ENCODE data around the gene TTBK2. TPM values are rescaled to one million over a fixed set of nuclear protein-coding genes. Genes with fewer than 3 reads are reported as not detected.

Gene TTBK2
- total RNA-seq, 2 experiments from 2014 or later, result 17.5 to 20.1 TPM

DNA sequence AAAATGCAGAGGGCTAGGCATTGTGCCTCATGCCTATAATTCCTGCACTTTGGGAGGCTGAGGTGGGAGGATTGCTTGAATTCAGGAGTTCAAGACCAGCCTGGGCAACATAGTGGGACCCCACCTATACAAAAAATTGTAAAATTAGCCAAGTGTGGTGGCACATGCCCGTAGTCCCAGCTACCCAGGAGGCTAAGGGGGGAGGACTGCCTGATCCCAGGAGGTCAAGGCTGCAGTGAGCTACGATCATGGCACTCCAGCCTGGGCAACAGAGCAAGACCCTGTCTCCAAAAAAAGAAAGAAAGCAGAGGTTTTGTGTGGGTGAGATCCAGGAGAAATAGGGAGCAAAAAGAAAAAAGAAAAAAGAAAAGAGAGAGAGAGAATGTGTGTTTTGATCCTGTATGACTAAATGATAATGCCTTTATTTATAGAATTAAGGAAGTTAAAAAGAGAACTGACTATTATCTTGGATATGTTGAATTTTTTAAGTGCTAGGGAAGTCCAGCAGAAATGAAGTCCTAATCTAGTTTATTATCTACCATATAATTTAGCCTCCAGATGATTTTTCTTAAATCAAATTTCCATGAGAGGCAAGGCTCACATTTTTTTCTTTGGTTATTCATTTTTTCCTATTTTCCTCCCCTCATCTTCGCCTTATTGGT is 4.8 kb downstream of the TTBK2 start:
- Mint-ChIP-seq H3K4me1 (ENCODE audit: low read depth) (peaks cover 50% of the 10 kb centered on the region), H3K27ac (no peak overlapping the region), H3K27me3 (no peaks in the 10 kb centered on the region), H3K9me3 (no peaks in the 10 kb centered on the region), H3K36me3 (ENCODE audit: low read depth) (peaks cover 10% of the 10 kb centered on the region), H3K4me3 (no peak overlapping the region)
- ATAC-seq (ENCODE audit: poor library complexity) (no peak), DNase-seq (no peak)
- no peak overlapping the region for H3K27ac ChIP-seq (ENCODE audit: low read depth in 1 of 2, low read length in 2 of 2)
- POLR2A ChIA-PET, result no interaction called here
- CTCF ChIA-PET, result no interaction called here
- no peaks in the 10 kb centered on the region for H3K9me3 ChIP-seq (ENCODE audit: control insufficient read depth in 1 of 2, insufficient read depth in 1 of 2, low read length in 2 of 2)
- no peak overlapping the region for H3K4me3 ChIP-seq (ENCODE audit: low read length)
- H3K36me3 ChIP-seq (ENCODE audit: insufficient read depth, low read length), result no peaks in the 10 kb centered on the region
- H3K4me1 ChIP-seq (ENCODE audit: insufficient read depth, low read length), result peaks cover 8% of the 10 kb centered on the region
- intact Hi-C loops (cut with DNase I, micrococcal nuclease), result loop anchor here in 1 of 2 experiments (5.0 kb wide), 2 partner anchors 343 to 418 kb away; partner anchors contain the start of gene SNAP23
- TF ChIP-seq, protein P1, sequence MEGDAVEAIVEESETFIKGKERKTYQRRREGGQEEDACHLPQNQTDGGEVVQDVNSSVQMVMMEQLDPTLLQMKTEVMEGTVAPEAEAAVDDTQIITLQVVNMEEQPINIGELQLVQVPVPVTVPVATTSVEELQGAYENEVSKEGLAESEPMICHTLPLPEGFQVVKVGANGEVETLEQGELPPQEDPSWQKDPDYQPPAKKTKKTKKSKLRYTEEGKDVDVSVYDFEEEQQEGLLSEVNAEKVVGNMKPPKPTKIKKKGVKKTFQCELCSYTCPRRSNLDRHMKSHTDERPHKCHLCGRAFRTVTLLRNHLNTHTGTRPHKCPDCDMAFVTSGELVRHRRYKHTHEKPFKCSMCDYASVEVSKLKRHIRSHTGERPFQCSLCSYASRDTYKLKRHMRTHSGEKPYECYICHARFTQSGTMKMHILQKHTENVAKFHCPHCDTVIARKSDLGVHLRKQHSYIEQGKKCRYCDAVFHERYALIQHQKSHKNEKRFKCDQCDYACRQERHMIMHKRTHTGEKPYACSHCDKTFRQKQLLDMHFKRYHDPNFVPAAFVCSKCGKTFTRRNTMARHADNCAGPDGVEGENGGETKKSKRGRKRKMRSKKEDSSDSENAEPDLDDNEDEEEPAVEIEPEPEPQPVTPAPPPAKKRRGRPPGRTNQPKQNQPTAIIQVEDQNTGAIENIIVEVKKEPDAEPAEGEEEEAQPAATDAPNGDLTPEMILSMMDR (IDR thresholded peaks at IDR 0.05), result no peak
- H3K27me3 ChIP-seq (ENCODE audit: control insufficient read depth in 1 of 2, insufficient read depth in 2 of 2, low read length in 2 of 2), result no peaks in the 10 kb centered on the region

DNA sequence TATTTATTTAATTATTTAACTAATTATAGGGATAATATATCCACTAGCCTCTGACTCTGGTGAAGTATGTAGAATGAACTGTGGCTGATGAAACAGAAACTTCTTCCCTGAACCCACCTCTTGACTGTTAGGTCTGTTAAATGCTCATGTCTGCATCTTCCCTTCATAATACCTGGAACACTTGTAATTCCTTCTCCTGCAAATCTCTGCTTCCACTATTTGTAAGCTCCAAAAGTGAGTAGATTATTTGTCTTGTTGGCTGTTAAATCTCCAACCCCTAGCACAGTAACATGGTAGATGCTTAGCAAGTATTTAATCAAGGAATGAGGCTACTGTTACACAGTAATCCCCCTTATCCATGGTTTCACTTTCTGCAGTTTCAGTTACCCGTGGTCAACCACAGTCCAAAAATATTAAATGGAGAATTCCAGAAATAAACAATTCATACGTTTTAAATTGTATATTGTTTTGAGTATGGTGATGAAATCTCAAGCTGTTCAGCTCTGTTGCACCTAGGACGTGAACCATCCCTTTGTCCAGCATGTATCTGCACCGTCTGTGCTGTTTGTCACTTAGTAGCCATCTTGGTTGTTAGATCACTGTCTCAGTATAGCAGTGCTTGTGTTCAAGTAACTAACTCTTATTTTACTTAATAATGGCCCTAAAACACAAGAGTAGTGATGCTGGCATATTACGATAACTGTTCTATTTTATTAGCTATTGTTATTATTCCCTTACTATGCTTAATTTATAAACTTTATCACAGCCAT is 5.7 kb downstream of the TTBK2 start:
- Mint-ChIP-seq H3K27me3 (no peaks in the 10 kb centered on the region), H3K27ac (no peak overlapping the region), H3K9me3 (no peaks in the 10 kb centered on the region), H3K4me1 (ENCODE audit: low read depth) (peaks cover 51% of the 10 kb centered on the region), H3K36me3 (ENCODE audit: low read depth) (peaks cover 5% of the 10 kb centered on the region), H3K4me3 (no peak overlapping the region)
- no peaks in the 10 kb centered on the region for H3K36me3 ChIP-seq (ENCODE audit: insufficient read depth, low read length)
- H3K4me3 ChIP-seq (ENCODE audit: low read length), result no peak overlapping the region
- H3K9me3 ChIP-seq (ENCODE audit: control insufficient read depth in 1 of 2, insufficient read depth in 1 of 2, low read length in 2 of 2), result no peaks in the 10 kb centered on the region
- ATAC-seq (ENCODE audit: poor library complexity), result no peak
- H3K27me3 ChIP-seq (ENCODE audit: control insufficient read depth in 1 of 2, insufficient read depth in 2 of 2, low read length in 2 of 2), result no peaks in the 10 kb centered on the region
- intact Hi-C loops (cut with DNase I, micrococcal nuclease), result loop anchor here in 1 of 2 experiments (5.0 kb wide), 2 partner anchors 343 to 418 kb away; partner anchors contain the start of gene SNAP23
- DNase-seq, result no peak
- no peak overlapping the region for H3K27ac ChIP-seq (ENCODE audit: low read depth in 1 of 2, low read length in 2 of 2)
- TF ChIP-seq, protein P1 (IDR thresholded peaks at IDR 0.05), result no peak
- peaks cover 6% of the 10 kb centered on the region for H3K4me1 ChIP-seq (ENCODE audit: insufficient read depth, low read length)
- ChIA-PET CTCF (no interaction called here), POLR2A (interaction anchor here (0.7 kb wide), 1 partner anchor 207 kb away, joined by 3 read pairs; no protein-coding TSS in a partner anchor)

DNA sequence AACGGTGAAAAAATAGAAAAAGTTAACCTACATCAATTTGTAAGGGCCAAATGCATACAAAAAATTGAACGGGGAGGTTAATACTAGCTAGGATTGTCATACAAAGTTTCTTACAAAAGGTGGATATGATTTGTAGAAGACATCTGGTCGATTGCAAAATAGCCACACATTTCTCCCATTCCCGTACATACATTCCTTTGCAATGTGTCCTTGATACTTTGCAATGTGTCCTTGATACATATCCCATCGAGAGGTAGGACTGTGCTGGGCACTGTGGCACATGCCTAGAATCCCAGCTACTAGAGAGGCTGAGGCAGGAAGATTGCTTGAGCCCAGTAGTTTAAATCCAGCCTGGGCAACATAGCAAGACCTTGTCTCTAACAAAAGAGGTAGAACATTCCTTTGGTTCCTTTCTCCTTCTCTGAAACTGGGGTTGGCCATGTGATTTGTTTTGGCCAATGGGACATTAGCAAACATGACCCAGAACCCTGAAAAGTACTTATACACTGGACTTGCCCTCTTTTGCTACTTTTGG is 9.5 kb downstream of the TTBK2 start:
- no peak for ATAC-seq (ENCODE audit: poor library complexity)
- Mint-ChIP-seq H3K4me3 (no peak overlapping the region), H3K36me3 (ENCODE audit: low read depth) (peaks cover 4% of the 10 kb centered on the region)

More for the DNA sequence above, 9.5 kb downstream of the TTBK2 start:
- no peaks in the 10 kb centered on the region for H3K27me3 Mint-ChIP-seq
- no peaks in the 10 kb centered on the region for H3K4me1 ChIP-seq (ENCODE audit: insufficient read depth, low read length)
- intact Hi-C loops (cut with DNase I, micrococcal nuclease), result no loop called here
- H3K9me3 ChIP-seq (ENCODE audit: control insufficient read depth in 1 of 2, insufficient read depth in 1 of 2, low read length in 2 of 2), result no peaks in the 10 kb centered on the region
- no peaks in the 10 kb centered on the region for H3K9me3 Mint-ChIP-seq
- ChIA-PET CTCF (interaction anchor here (0.9 to 1.2 kb wide), 2 partner anchors 15 kb away, joined by 4 read pairs; no protein-coding TSS in a partner anchor), POLR2A (no interaction called here)
- H3K36me3 ChIP-seq (ENCODE audit: insufficient read depth, low read length), result no peaks in the 10 kb centered on the region
- TF ChIP-seq, protein P1 (IDR thresholded peaks at IDR 0.05), result no peak
- H3K27ac ChIP-seq (ENCODE audit: low read depth in 1 of 2, low read length in 2 of 2), result no peak overlapping the region
- H3K4me3 ChIP-seq (ENCODE audit: low read length), result no peak overlapping the region
- peaks cover 49% of the 10 kb centered on the region for H3K4me1 Mint-ChIP-seq (ENCODE audit: low read depth)
- no peaks in the 10 kb centered on the region for H3K27me3 ChIP-seq (ENCODE audit: control insufficient read depth in 1 of 2, insufficient read depth in 2 of 2, low read length in 2 of 2)
- DNase-seq, result no peak
- H3K27ac Mint-ChIP-seq, result no peak overlapping the region

Measured in CD4-positive, alpha-beta T cell (primary cell).